GM23338 (cell line): ENCODE data around the gene TNNI2. TPM values are rescaled to one million over a fixed set of nuclear protein-coding genes. Genes with fewer than 3 reads are reported as not detected.
"Not testable (repeated sequence)": the region's sequence is repeated elsewhere in the genome, so short reads cannot be mapped to it uniquely, and the experiment has no call there.

ENCODE experiments used
- ATAC-seq: fragments of 200-7000 bp; cut with Tn5 transposase; 3 replicates; pipeline ENCODE4 v1.9.1; 2020
- DNase-seq: peaks from one replicate; pipeline ENCODE4 v3.0.0-alpha.2; 2015; ENCODE audit warnings: low spot score
- H2AFZ ChIP-seq: fragments of 200-600 bp; sonication (generic); 2 replicates; pipeline ENCODE4 v1.8.0; 2016; ENCODE audit warnings: antibody characterized with exemption, mild to moderate bottlenecking, moderate library complexity
- H3F3A ChIP-seq: fragments of 200-600 bp; sonication (generic); replicated peaks from 2 replicates; pipeline ENCODE4 v1.8.0; 2017; ENCODE audit warnings: antibody characterized with exemption, mixed run types, low read depth
- H3K27ac ChIP-seq: fragments of 200-600 bp; sonication (generic); 2 replicates; pipeline ENCODE4 v1.6.1; 2016; ENCODE audit warnings: low read depth
- H3K27me3 ChIP-seq: fragments of 200-600 bp; sonication (generic); 2 replicates; pipeline ENCODE4 v1.8.0; 2016; ENCODE audit warnings: mild to moderate bottlenecking, mixed run types, moderate library complexity; ENCODE audit not compliant: insufficient read depth
- H3K36me3 ChIP-seq: fragments of 200-600 bp; sonication (generic); 2 replicates; pipeline ENCODE4 v1.8.0; 2016; ENCODE audit warnings: mild to moderate bottlenecking; ENCODE audit not compliant: insufficient read depth
- H3K4me1 ChIP-seq: fragments of 200-600 bp; sonication (generic); 2 replicates; pipeline ENCODE4 v1.8.0; 2016; ENCODE audit warnings: mild to moderate bottlenecking, moderate library complexity; ENCODE audit not compliant: insufficient read depth
- H3K4me2 ChIP-seq: fragments of 200-600 bp; sonication (generic); 2 replicates; pipeline ENCODE4 v1.7.1; 2017; ENCODE audit warnings: mixed run types
- H3K4me3 ChIP-seq: fragments of 200-600 bp; sonication (generic); 2 replicates; pipeline ENCODE4 v1.6.1; 2016; ENCODE audit warnings: mixed run types
- H3K79me2 ChIP-seq: fragments of 200-600 bp; sonication (generic); replicated peaks from 2 replicates; pipeline ENCODE4 v1.8.0; 2017; ENCODE audit warnings: mild to moderate bottlenecking; ENCODE audit not compliant: insufficient read depth
- H3K9me2 ChIP-seq: fragments of 200-600 bp; sonication (generic); 2 replicates; pipeline ENCODE4 v1.8.0; 2017; ENCODE audit not compliant: insufficient read depth
- H4K20me1 ChIP-seq: fragments of 200-600 bp; sonication (generic); replicated peaks from 2 replicates; pipeline ENCODE4 v1.8.0; 2017; ENCODE audit warnings: mild to moderate bottlenecking; ENCODE audit not compliant: insufficient read depth
- H3K27ac Mint-ChIP-seq: 2 replicates; pipeline ENCODE4 v1.8.0; 2020; ENCODE audit warnings: inconsistent platforms, mild to moderate bottlenecking, moderate library complexity, mixed read lengths
- H3K27me3 Mint-ChIP-seq: 3 replicates; pipeline ENCODE4 v1.8.0; 2022; ENCODE audit warnings: low read depth, mild to moderate bottlenecking, moderate library complexity, mixed read lengths, inconsistent platforms; ENCODE audit not compliant: insufficient read depth, poor library complexity
- H3K36me3 Mint-ChIP-seq: 3 replicates; pipeline ENCODE4 v1.8.0; 2021; ENCODE audit warnings: low read depth, mild to moderate bottlenecking, inconsistent platforms, moderate library complexity, mixed read lengths
- H3K4me1 Mint-ChIP-seq: 3 replicates; pipeline ENCODE4 v1.8.0; 2020; ENCODE audit warnings: mild to moderate bottlenecking, inconsistent platforms, mixed read lengths
- H3K4me3 Mint-ChIP-seq: 3 replicates; pipeline ENCODE4 v1.8.0; 2021; ENCODE audit warnings: moderate library complexity, mild to moderate bottlenecking, inconsistent platforms, mixed read lengths
- H3K9me3 Mint-ChIP-seq: 3 replicates; pipeline ENCODE4 v1.8.0; 2020; ENCODE audit warnings: moderate library complexity, mild to moderate bottlenecking, inconsistent platforms, mixed read lengths
- CTCF ChIP-seq, 2 experiments: fragments of 200-600 bp in 1 of 2; sonication (generic) in 1 of 2; conservative IDR thresholded peaks; 2 replicates each; pipeline versions ENCODE4 v1.5.1 to v1.6.1; 2016 to 2017; ENCODE audit warnings: antibody characterized with exemption in 2 of 2, low read depth in 2 of 2, mild to moderate bottlenecking in 2 of 2, moderate library complexity in 1 of 2
- ETS1 ChIP-seq: IDR thresholded peaks from 2 replicates; pipeline ENCODE4 v1.6.1; 2016; ENCODE audit warnings: antibody characterized with exemption
- EZH2 ChIP-seq: fragments of 200-600 bp; sonication (generic); IDR thresholded peaks from one replicate; pipeline ENCODE4 v1.8.0; 2017; ENCODE audit warnings: antibody characterized with exemption, mild to moderate bottlenecking, low read depth; ENCODE audit not compliant: unreplicated experiment
- EZH2phosphoT487 ChIP-seq: fragments of 200-600 bp; sonication (generic); IDR thresholded peaks from one replicate; pipeline ENCODE4 v1.8.1; 2018; ENCODE audit warnings: antibody characterized with exemption; ENCODE audit not compliant: unreplicated experiment
- JUNB ChIP-seq: IDR thresholded peaks from one replicate; pipeline ENCODE4 v1.6.1; 2016; ENCODE audit warnings: antibody characterized with exemption; ENCODE audit not compliant: unreplicated experiment
- NANOG ChIP-seq: IDR thresholded peaks from 2 replicates; pipeline ENCODE4 v1.6.1; 2016; ENCODE audit warnings: antibody characterized with exemption, borderline replicate concordance
- STAT1 ChIP-seq: IDR thresholded peaks from one replicate; pipeline ENCODE4 v1.6.1; 2016; ENCODE audit warnings: antibody characterized with exemption; ENCODE audit not compliant: unreplicated experiment
- ZNF114 ChIP-seq: fragments of 250-450 bp; sonication (Bioruptor Pico); IDR thresholded peaks from 2 replicates; pipeline ENCODE4 v1.5.0; 2020; ENCODE audit warnings: mild to moderate bottlenecking, moderate library complexity
- ZNF331 ChIP-seq: fragments of 250-450 bp; sonication (Bioruptor Pico); IDR thresholded peaks from 2 replicates; pipeline ENCODE4 v1.5.0; 2020; ENCODE audit warnings: low read depth, mild to moderate bottlenecking, moderate library complexity
- ZNF462 ChIP-seq: fragments of 250-450 bp; sonication (Bioruptor Pico); IDR thresholded peaks from 2 replicates; pipeline ENCODE4 v1.5.0; 2020; ENCODE audit warnings: mild to moderate bottlenecking, moderate library complexity
- polyA plus RNA-seq: library from polyadenylated mRNA; unstranded; fragments of >200 nt; fragmentation: Nextera tagmentation; extraction: Ambion mirVana; gene quantifications from 2 replicates; pipeline ENCODE4 v1.2.1, GENCODE V29; 2016
- total RNA-seq: library from RNA; depleted of rRNA; stranded (reverse); fragments of >200 nt; shearing (Covaris generic); gene quantifications from 2 replicates; pipeline ENCODE4 v1.2.3, GENCODE V29; 2014
- TF ChIP-seq, protein P1 (sequence below): IDR thresholded peaks from one replicate; pipeline ENCODE4 v1.6.1; 2018; ENCODE audit warnings: antibody characterized with exemption; ENCODE audit not compliant: unreplicated experiment

The TNNI2 gene
- total and polyA plus RNA-seq, 2 experiments from 2014 or later: not detected

DNA sequence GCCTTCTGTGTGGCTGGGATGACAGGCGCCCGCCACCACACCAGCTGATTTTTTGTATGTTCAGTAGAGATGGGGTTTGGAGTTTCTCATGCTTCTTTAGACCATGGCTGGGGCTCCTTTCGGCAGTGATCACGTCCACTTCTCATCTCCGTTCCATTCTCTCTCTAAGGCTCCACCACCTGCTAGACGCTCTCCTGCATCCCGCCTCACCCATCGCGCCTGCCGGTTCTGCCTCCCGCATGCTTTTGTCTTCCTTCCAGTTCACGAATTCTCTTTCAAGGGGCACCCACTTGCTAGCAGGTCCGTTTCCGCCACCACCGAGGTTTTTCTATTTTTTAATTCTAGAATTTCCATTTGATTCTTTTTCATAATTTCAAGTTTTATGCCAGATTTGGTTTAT is 26.0 kb upstream of the TNNI2 start:
- H3K9me3 Mint-ChIP-seq: peaks cover 14% of the 10 kb centered on the region; the same call in 2 of the 3 replicates
- H3K4me1 Mint-ChIP-seq: no peaks in the 10 kb centered on the region
- Histone ChIP-seq H3K27ac (no peak overlapping the region), H3K4me1 (no peaks in the 10 kb centered on the region), H3F3A (no peaks in the 10 kb centered on the region), H3K27me3 (no peaks in the 10 kb centered on the region), H3K36me3 (no peaks in the 10 kb centered on the region), H4K20me1 (no peaks in the 10 kb centered on the region), H3K4me3 (no peak overlapping the region), H2AFZ (no peak overlapping the region), H3K9me2 (no peaks in the 10 kb centered on the region), H3K4me2 (no peak overlapping the region), H3K79me2 (no peaks in the 10 kb centered on the region)
- H3K27me3 Mint-ChIP-seq: peaks cover 4% of the 10 kb centered on the region
- TF ChIP-seq, protein P1, sequence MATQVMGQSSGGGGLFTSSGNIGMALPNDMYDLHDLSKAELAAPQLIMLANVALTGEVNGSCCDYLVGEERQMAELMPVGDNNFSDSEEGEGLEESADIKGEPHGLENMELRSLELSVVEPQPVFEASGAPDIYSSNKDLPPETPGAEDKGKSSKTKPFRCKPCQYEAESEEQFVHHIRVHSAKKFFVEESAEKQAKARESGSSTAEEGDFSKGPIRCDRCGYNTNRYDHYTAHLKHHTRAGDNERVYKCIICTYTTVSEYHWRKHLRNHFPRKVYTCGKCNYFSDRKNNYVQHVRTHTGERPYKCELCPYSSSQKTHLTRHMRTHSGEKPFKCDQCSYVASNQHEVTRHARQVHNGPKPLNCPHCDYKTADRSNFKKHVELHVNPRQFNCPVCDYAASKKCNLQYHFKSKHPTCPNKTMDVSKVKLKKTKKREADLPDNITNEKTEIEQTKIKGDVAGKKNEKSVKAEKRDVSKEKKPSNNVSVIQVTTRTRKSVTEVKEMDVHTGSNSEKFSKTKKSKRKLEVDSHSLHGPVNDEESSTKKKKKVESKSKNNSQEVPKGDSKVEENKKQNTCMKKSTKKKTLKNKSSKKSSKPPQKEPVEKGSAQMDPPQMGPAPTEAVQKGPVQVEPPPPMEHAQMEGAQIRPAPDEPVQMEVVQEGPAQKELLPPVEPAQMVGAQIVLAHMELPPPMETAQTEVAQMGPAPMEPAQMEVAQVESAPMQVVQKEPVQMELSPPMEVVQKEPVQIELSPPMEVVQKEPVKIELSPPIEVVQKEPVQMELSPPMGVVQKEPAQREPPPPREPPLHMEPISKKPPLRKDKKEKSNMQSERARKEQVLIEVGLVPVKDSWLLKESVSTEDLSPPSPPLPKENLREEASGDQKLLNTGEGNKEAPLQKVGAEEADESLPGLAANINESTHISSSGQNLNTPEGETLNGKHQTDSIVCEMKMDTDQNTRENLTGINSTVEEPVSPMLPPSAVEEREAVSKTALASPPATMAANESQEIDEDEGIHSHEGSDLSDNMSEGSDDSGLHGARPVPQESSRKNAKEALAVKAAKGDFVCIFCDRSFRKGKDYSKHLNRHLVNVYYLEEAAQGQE: no peak
- TF ChIP-seq ETS1 (no peak), ZNF331 (CRISPR knock-in tag) (no peak), EZH2 (no peak), JUNB (no peak), NANOG (no peak), CTCF (conservative IDR thresholded peaks at IDR 0.05; ENCODE audit: low read depth in 2 of 2) (no peak), ZNF114 (no peak), EZH2phosphoT487 (no peak), ZNF462 (CRISPR knock-in tag) (no peak), STAT1 (no peak)
- no peaks in the 10 kb centered on the region for H3K36me3 Mint-ChIP-seq
- ATAC-seq (no peak), DNase-seq (no peak)
- no peak overlapping the region for H3K4me3 Mint-ChIP-seq
- H3K27ac Mint-ChIP-seq: no peak overlapping the region

GRCh38 chr11:1813356-1813755 is 25.4 kb upstream of the TNNI2 start:
- not testable (repeated sequence) for ATAC-seq, H2AFZ ChIP-seq, H3K4me3 Mint-ChIP-seq, H3K4me2 ChIP-seq, H3K9me2 ChIP-seq, H3K4me1 ChIP-seq, H3K27me3 Mint-ChIP-seq, H3K4me3 ChIP-seq, H3F3A ChIP-seq, H3K27me3 ChIP-seq, H3K27ac Mint-ChIP-seq, H3K36me3 ChIP-seq, H3K27ac ChIP-seq, H3K4me1 Mint-ChIP-seq, DNase-seq, H3K79me2 ChIP-seq, H3K36me3 Mint-ChIP-seq, H4K20me1 ChIP-seq
- peaks cover 14% of the 10 kb centered on the region; the same call in 2 of the 3 replicates for H3K9me3 Mint-ChIP-seq
